ENCODE data around the gene CABP1. TPM values are rescaled to one million over a fixed set of nuclear protein-coding genes. Genes with fewer than 3 reads are reported as not detected.

The CABP1 gene
- total RNA-seq (2021; ENCODE audit: unreplicated experiment) (not detected), Bru-seq, nascent RNA (percentile 10 among the genes with signal in this experiment), BruChase-seq, experiment 1, labeled RNA remaining after a 2-hour chase (percentile 16 among the genes with signal in this experiment), BruChase-seq, experiment 2, labeled RNA remaining after a 6-hour chase (percentile 7 among the genes with signal in this experiment)
- polyA plus RNA-seq (2012; ENCODE audit: insufficient read length) = not detected
- long read RNA-seq = 0 reads

- no peak for DNase-seq (ENCODE audit: low read depth, low spot score)
- peak; percentile 84 for ATAC-seq
- no TSS peak for BruUV-seq (replicated peaks)
- no peaks in the 10 kb centered on the region for H3K4me1 ChIP-seq (ENCODE audit: control insufficient read depth, insufficient read depth, low read length)
- in situ Hi-C loops (cut with HindIII; ENCODE audit: low pct_unique_long_range_greater_than_20kb, low sequenced_read_pairs) (no loop called here), intact Hi-C loops (cut with micrococcal nuclease; ENCODE audit: unreplicated experiment) (no loop called here)
- TF ChIP-seq CTCF (IDR thresholded peaks at IDR 0.05) (peak; percentile 68), SIN3A (IDR thresholded peaks at IDR 0.05; ENCODE audit: borderline replicate concordance, insufficient read depth, low read depth, low read length) (no peak), POLR2AphosphoS5 (IDR thresholded peaks at IDR 0.05; ENCODE audit: low read depth, low read length) (no peak)
- ChIA-PET POLR2A (interaction anchor here (0.7 kb wide), 1 partner anchor 652 kb away, joined by 3 read pairs; no protein-coding TSS in a partner anchor), CTCF (interaction anchor here (0.6 to 0.7 kb wide), 4 partner anchors 39 to 366 kb away, joined by 3 to 11 read pairs (median 6); no protein-coding TSS in a partner anchor)
- peaks cover 9% of the 10 kb centered on the region for H3K27me3 ChIP-seq (ENCODE audit: control insufficient read depth, insufficient read depth, low read length)
- no peaks in the 10 kb centered on the region for H3K36me3 ChIP-seq (ENCODE audit: control insufficient read depth, insufficient read depth, low read length)
- H3K4me3 ChIP-seq (ENCODE audit: low read depth in 2 of 2, low read length in 2 of 2) = peak within 1 kb of the TSS; percentile 28 to 37
- no peaks in the 10 kb centered on the region for H3K9me3 ChIP-seq (ENCODE audit: control insufficient read depth, insufficient read depth, low read depth, low read length)
- H3K27ac ChIP-seq (ENCODE audit: low read length) = no peak within 1 kb of the TSS
Observed at GRCh38 chr12:120639771-120640721, at the start of gene CABP1. CABP1 (plus strand) TSS chr12:120640626; CDS start chr12:120640686, 60 bp downstream.

- ChIA-PET CTCF (interaction anchor here (0.6 kb wide), 1 partner anchor 115 kb away, joined by 3 read pairs; no protein-coding TSS in a partner anchor), POLR2A (no interaction called here)
- DNase-seq (ENCODE audit: low read depth, low spot score) = no peak
- no TSS peak for BruUV-seq (replicated peaks)
- intact Hi-C loops (cut with micrococcal nuclease; ENCODE audit: unreplicated experiment) = no loop called here
- Histone ChIP-seq H3K36me3 (ENCODE audit: control insufficient read depth, insufficient read depth, low read length) (no peaks in the 10 kb centered on the region), H3K27me3 (ENCODE audit: control insufficient read depth, insufficient read depth, low read length) (no peaks in the 10 kb centered on the region), H3K9me3 (ENCODE audit: control insufficient read depth, insufficient read depth, low read depth, low read length) (no peaks in the 10 kb centered on the region), H3K4me3 (ENCODE audit: low read depth in 2 of 2, low read length in 2 of 2) (no peak overlapping the region), H3K27ac (ENCODE audit: low read length) (no peak overlapping the region), H3K4me1 (ENCODE audit: control insufficient read depth, insufficient read depth, low read length) (no peaks in the 10 kb centered on the region)
- in situ Hi-C loops (cut with HindIII; ENCODE audit: low pct_unique_long_range_greater_than_20kb, low sequenced_read_pairs) = no loop called here
- TF ChIP-seq POLR2AphosphoS5 (IDR thresholded peaks at IDR 0.05; ENCODE audit: low read depth, low read length) = no peak
- no peak for TF ChIP-seq TCF7L2 (IDR thresholded peaks at IDR 0.05; ENCODE audit: low read depth, low read length)
- no peak for TF ChIP-seq REST (IDR thresholded peaks at IDR 0.05; ENCODE audit: insufficient read depth in 1 of 2, low read depth in 2 of 2, low read length in 1 of 2)
- TF ChIP-seq CTCF (IDR thresholded peaks at IDR 0.05) = no peak
- TF ChIP-seq SIN3A (IDR thresholded peaks at IDR 0.05; ENCODE audit: borderline replicate concordance, insufficient read depth, low read depth, low read length) = no peak
- 0 out of 2 replicates have a peak, but pooled peaks have one; percentile 24 for ATAC-seq
Observed at GRCh38 chr12:120590741-120591407, 49.6 kb upstream of the CABP1 start.

Measured in Panc1 (cell line).